NCI-H2107 treated with DMSO at 0.1 percent for 48 hours (cell line): ENCODE data around the gene RNU11.
"Not testable (repeated sequence)": the region's sequence is repeated elsewhere in the genome, so short reads cannot be mapped to it uniquely, and the experiment has no call there.

Experiments
- DNase-seq: peaks from one replicate; lab custom pipeline; 2025; ENCODE audit not compliant: unreplicated experiment; lab: John Stamatoyannopoulos, UW

Gene RNU11

GRCh38 chr1:28648474-28649198 lies at the start of gene RNU11:
Gene RNU11, plus strand, starts transcription at chr1:28648600.
- peak; percentile 99 for DNase-seq

GRCh38 chr1:28601696-28602095 lies 46.7 kb upstream of the RNU11 start:
- DNase-seq, result no peak

GRCh38 chr1:28602536-28603439 lies 45.6 kb upstream of the RNU11 start:
- peak; percentile 67 for DNase-seq

GRCh38 chr1:28604411-28604810 lies 44.0 kb upstream of the RNU11 start:
- DNase-seq, result no peak

GRCh38 chr1:28604962-28605361 lies 43.4 kb upstream of the RNU11 start:
- no peak for DNase-seq

- no peak for DNase-seq
These were observed 41.6 kb upstream of the RNU11 start for GRCh38 chr1:28606771-28607170.

GRCh38 chr1:28613175-28613574 lies 35.2 kb upstream of the RNU11 start:
- DNase-seq, result no peak

- no peak for DNase-seq
These were observed 16.7 kb upstream of the RNU11 start for GRCh38 chr1:28631713-28632112.

GRCh38 chr1:28632560-28632959 lies 15.8 kb upstream of the RNU11 start:
- DNase-seq, result no peak

GRCh38 chr1:28640766-28641165 lies 7.6 kb upstream of the RNU11 start:
- DNase-seq, result no peak

GRCh38 chr1:28642056-28642846 lies 6.1 kb upstream of the RNU11 start:
- no peak for DNase-seq

- peak; percentile 95 for DNase-seq
These were observed 5.4 kb upstream of the RNU11 start, which contains the start of gene TAF12 for GRCh38 chr1:28642847-28643635. Gene TAF12, minus strand, starts transcription at chr1:28643067. Its CDS starts 20,986 bp downstream, at chr1:28622081.

GRCh38 chr1:28644494-28644893 lies 3.9 kb upstream of the RNU11 start:
- DNase-seq, result no peak

- DNase-seq, result not testable (repeated sequence)
These were observed 3.0 kb upstream of the RNU11 start for GRCh38 chr1:28645406-28645805.

GRCh38 chr1:28646040-28646439 lies 2.4 kb upstream of the RNU11 start:
- no peak for DNase-seq

- peak; percentile 98 for DNase-seq
These were observed 359 bp upstream of the RNU11 start for GRCh38 chr1:28648008-28648473.

- not testable (repeated sequence) for DNase-seq
These were observed 4.7 kb downstream of the RNU11 start for GRCh38 chr1:28653063-28653462.

- DNase-seq, result not testable (repeated sequence)
These were observed 5.5 kb downstream of the RNU11 start for GRCh38 chr1:28653870-28654269.

GRCh38 chr1:28655448-28656311 lies 7.3 kb downstream of the RNU11 start:
- DNase-seq, result not testable (repeated sequence)
